ENCODE measurements around the gene ZNF438.

Gene ZNF438

GRCh38 chr10:31011665-31012022 is 20.0 kb downstream of the ZNF438 start:
- no peak for DNase-seq

- DNase-seq = no peak
Observed at GRCh38 chr10:31011017-31011664, 20.5 kb downstream of the ZNF438 start.

GRCh38 chr10:31010062-31010461 is 21.6 kb downstream of the ZNF438 start:
- DNase-seq = no peak

GRCh38 chr10:31005895-31006294 is 25.8 kb downstream of the ZNF438 start:
- no peak for DNase-seq

GRCh38 chr10:31004611-31005193 is 27.0 kb downstream of the ZNF438 start:
- no peak for DNase-seq

GRCh38 chr10:31001740-31002139 is 29.9 kb downstream of the ZNF438 start:
- DNase-seq = no peak

GRCh38 chr10:31000867-31001266 is 30.8 kb downstream of the ZNF438 start:
- no peak for DNase-seq

- DNase-seq = no peak
Observed at GRCh38 chr10:31000071-31000782, 31.4 kb downstream of the ZNF438 start.

GRCh38 chr10:30999070-30999712 is 32.5 kb downstream of the ZNF438 start:
- no peak for DNase-seq

- no peak for DNase-seq
Observed at GRCh38 chr10:30997536-30998235, 34.0 kb downstream of the ZNF438 start.

GRCh38 chr10:30996481-30997005 is 35.1 kb downstream of the ZNF438 start:
- no peak for DNase-seq

GRCh38 chr10:30995081-30995770 is 36.4 kb downstream of the ZNF438 start:
- no peak for DNase-seq

- no peak for DNase-seq
Observed at GRCh38 chr10:30993155-30993554, 38.5 kb downstream of the ZNF438 start.

- no peak for DNase-seq
Observed at GRCh38 chr10:30992681-30993080, 39.0 kb downstream of the ZNF438 start.

GRCh38 chr10:30991647-30992011 is 40.0 kb downstream of the ZNF438 start:
- no peak for DNase-seq

- DNase-seq = no peak
Observed at GRCh38 chr10:30990971-30991646, 40.6 kb downstream of the ZNF438 start.

GRCh38 chr10:30990351-30990750 is 41.3 kb downstream of the ZNF438 start:
- DNase-seq = no peak

- DNase-seq = no peak
Observed at GRCh38 chr10:30988831-30989435, 42.7 kb downstream of the ZNF438 start.

GRCh38 chr10:30987463-30987862 is 44.2 kb downstream of the ZNF438 start:
- DNase-seq = no peak

- DNase-seq = no peak
Observed at GRCh38 chr10:30986053-30986555, 45.6 kb downstream of the ZNF438 start.

- DNase-seq = no peak
Observed at GRCh38 chr10:30985512-30985911, 46.2 kb downstream of the ZNF438 start.

Measured in midbrain (tissue), 1 donor.